ENCODE measurements around the gene FCRL5.

GRCh38 chr1:157575744-157576143 lies 23.4 kb upstream of the FCRL5 start:
- TF ChIP-seq CTCF (IDR thresholded peaks at IDR 0.05; ENCODE audit: poor library complexity) (no peak), EZH2phosphoT487 (IDR thresholded peaks at IDR 0.05; ENCODE audit: low read depth, severe bottlenecking, unreplicated experiment) (no peak), EZH2 (IDR thresholded peaks at IDR 0.05; ENCODE audit: borderline replicate concordance) (no peak)
